ENCODE results near the gene TPPP2.

The TPPP2 gene

GRCh38 chr14:21017528-21018245 is 12.3 kb upstream of the TPPP2 start:
- DNase-seq = no peak

GRCh38 chr14:21018286-21018685 is 11.7 kb upstream of the TPPP2 start:
- no peak for DNase-seq

GRCh38 chr14:21018781-21019180 is 11.2 kb upstream of the TPPP2 start:
- DNase-seq = no peak

- no peak for DNase-seq
These were observed 10.7 kb upstream of the TPPP2 start for GRCh38 chr14:21019366-21019765.

- DNase-seq = no peak
These were observed 9.0 kb upstream of the TPPP2 start for GRCh38 chr14:21020977-21021545.

GRCh38 chr14:21022686-21023085 is 7.3 kb upstream of the TPPP2 start:
- no peak for DNase-seq

GRCh38 chr14:21023174-21023573 is 6.8 kb upstream of the TPPP2 start:
- DNase-seq = no peak

- no peak for DNase-seq
These were observed 6.0 kb upstream of the TPPP2 start for GRCh38 chr14:21023817-21024584.

- DNase-seq = peak; percentile 55
These were observed 5.2 kb upstream of the TPPP2 start, which contains the start of gene NDRG2 for GRCh38 chr14:21024585-21025370. Gene NDRG2 (minus strand): TSS chr14:21025061. CDS start chr14:21023315, 1,746 bp downstream.

GRCh38 chr14:21025371-21026273 is 4.4 kb upstream of the TPPP2 start:
- DNase-seq = no peak

GRCh38 chr14:21026274-21026987 is 3.6 kb upstream of the TPPP2 start:
- DNase-seq = no peak

- DNase-seq = no peak
These were observed 3.1 kb upstream of the TPPP2 start for GRCh38 chr14:21026988-21027315.

- DNase-seq = no peak
These were observed 514 bp downstream of the TPPP2 start for GRCh38 chr14:21030531-21030930.

GRCh38 chr14:21032326-21033132 is 2.5 kb downstream of the TPPP2 start:
- no peak for DNase-seq

- no peak for DNase-seq
These were observed 3.2 kb downstream of the TPPP2 start for GRCh38 chr14:21033133-21033698.

GRCh38 chr14:21034707-21035106 is 4.7 kb downstream of the TPPP2 start, which contains the start of gene RNASE13:
Gene RNASE13 (minus strand): TSS chr14:21034807. CDS start chr14:21034288, 519 bp downstream.
- no peak for DNase-seq

GRCh38 chr14:21036751-21037150 is 6.7 kb downstream of the TPPP2 start:
- DNase-seq = no peak

GRCh38 chr14:21037156-21037555 is 7.1 kb downstream of the TPPP2 start:
- DNase-seq = no peak

GRCh38 chr14:21038441-21039422 is 8.7 kb downstream of the TPPP2 start:
- DNase-seq = no peak
